GM12865 (cell line): Measurements from ENCODE around the gene EXOC4.

ENCODE experiments used
- DNase-seq: peaks from one replicate; pipeline ENCODE4 v3.0.0; 2010; ENCODE audit warnings: low read depth
- H3K4me3 ChIP-seq: 2 replicates; pipeline ENCODE4 v1.5.1; 2011; ENCODE audit warnings: mild to moderate bottlenecking, low read depth, low read length, control low read depth
- CTCF ChIP-seq: IDR thresholded peaks from 2 replicates; pipeline ENCODE4 v1.5.1; 2011; ENCODE audit warnings: low read length, control low read depth, low read depth, inconsistent platforms; ENCODE audit not compliant: insufficient read depth; ENCODE audit errors: missing control alignments

Gene EXOC4

GRCh38 chr7:133746847-133747246 lies 494.0 kb downstream of the EXOC4 start:
- no peak for TF ChIP-seq CTCF
- H3K4me3 ChIP-seq: no peak overlapping the region
- DNase-seq: no peak

- no peak for TF ChIP-seq CTCF
- no peak for DNase-seq
Measured at GRCh38 chr7:133748443-133749407, 495.8 kb downstream of the EXOC4 start.

GRCh38 chr7:133750287-133750686 lies 497.4 kb downstream of the EXOC4 start:
- TF ChIP-seq CTCF: no peak
- no peak for DNase-seq
- no peak overlapping the region for H3K4me3 ChIP-seq

More at GRCh38 chr7:133748443-133749407, 495.8 kb downstream of the EXOC4 start:
- H3K4me3 ChIP-seq: no peak overlapping the region

- DNase-seq: no peak
- TF ChIP-seq CTCF: no peak
- no peak overlapping the region for H3K4me3 ChIP-seq
Measured at GRCh38 chr7:133751079-133751478, 498.2 kb downstream of the EXOC4 start.

GRCh38 chr7:133753513-133753912 lies 500.6 kb downstream of the EXOC4 start:
- no peak for TF ChIP-seq CTCF
- no peak overlapping the region for H3K4me3 ChIP-seq
- no peak for DNase-seq

GRCh38 chr7:133754708-133755107 lies 501.8 kb downstream of the EXOC4 start:
- TF ChIP-seq CTCF: no peak
- H3K4me3 ChIP-seq: no peak overlapping the region
- DNase-seq: no peak
